ENCODE measurements around the gene CDH19. TPM values are rescaled to one million over a fixed set of nuclear protein-coding genes. Genes with fewer than 3 reads are reported as not detected.
A peak's percentile ranks its signal among the peaks of the same experiment; 100 is the strongest.
"Not testable (repeated sequence)": the region's sequence is repeated elsewhere in the genome, so short reads cannot be mapped to it uniquely, and the experiment has no call there.

CDH19 gene
- total RNA-seq, 6 experiments from 2014 or later: 0.84 to 4.6 (median 1.9) TPM

- Histone ChIP-seq H3K27me3 (no peaks in the 10 kb centered on the region), H3K9me3 (no peaks in the 10 kb centered on the region), H3K36me3 (no peaks in the 10 kb centered on the region), H3K27ac (no peak overlapping the region), H3K4me3 (no peak overlapping the region), H3K4me1 (no peaks in the 10 kb centered on the region)
- DNase-seq: peak in 2 of 3 donors; percentile 48 to 49
- peak; percentile 57 to 83 (median 78) for ATAC-seq
- WGBS (ENCODE audit: insufficient coverage, low coverage, low lambda C conversion rate, missing lambda C conversion rate): 21% methylated on average over 3 of the region's 3 CpGs
- intact Hi-C loops (cut with DNase I): no loop called here
- TF ChIP-seq CTCF (IDR thresholded peaks at IDR 0.05) (peak; percentile 23 to 45 (median 39)), POLR2A (IDR thresholded peaks at IDR 0.05) (no peak)
Observed at GRCh38 chr18:66495844-66496243, 108.0 kb downstream of the CDH19 start.

GRCh38 chr18:66473882-66474281, 130.0 kb downstream of the CDH19 start:
- ATAC-seq (no peak), DNase-seq (no peak)
- H3K4me3 ChIP-seq: no peak overlapping the region
- no peak overlapping the region for H3K27ac ChIP-seq
- H3K9me3 ChIP-seq: no peaks in the 10 kb centered on the region
- no peaks in the 10 kb centered on the region for H3K36me3 ChIP-seq
- WGBS (ENCODE audit: insufficient coverage, low coverage, low lambda C conversion rate, missing lambda C conversion rate): 45% methylated on average over 3 of the region's 3 CpGs
- intact Hi-C loops (cut with DNase I): no loop called here
- no peak for TF ChIP-seq CTCF (IDR thresholded peaks at IDR 0.05)
- no peak for TF ChIP-seq POLR2A (IDR thresholded peaks at IDR 0.05)
- H3K4me1 ChIP-seq: no peaks in the 10 kb centered on the region
- no peaks in the 10 kb centered on the region for H3K27me3 ChIP-seq

GRCh38 chr18:66466184-66466583, 137.7 kb downstream of the CDH19 start:
- intact Hi-C loops (cut with DNase I); H3K36me3 ChIP-seq; H3K27me3 ChIP-seq; H3K4me3 ChIP-seq; DNase-seq; ATAC-seq; H3K27ac ChIP-seq; H3K9me3 ChIP-seq; H3K4me1 ChIP-seq: not testable (repeated sequence)
- 50% methylated on average over 5 of the region's 5 CpGs for WGBS (ENCODE audit: insufficient coverage, low coverage, low lambda C conversion rate, missing lambda C conversion rate)

- Histone ChIP-seq H3K4me3 (no peak overlapping the region), H3K9me3 (no peaks in the 10 kb centered on the region), H3K36me3 (no peaks in the 10 kb centered on the region), H3K27ac (no peak overlapping the region), H3K27me3 (no peaks in the 10 kb centered on the region), H3K4me1 (no peaks in the 10 kb centered on the region)
- WGBS (ENCODE audit: insufficient coverage, low coverage, low lambda C conversion rate, missing lambda C conversion rate): 30% methylated on average over 3 of the region's 3 CpGs
- ATAC-seq (no peak), DNase-seq (no peak)
- intact Hi-C loops (cut with DNase I): no loop called here
- TF ChIP-seq POLR2A (IDR thresholded peaks at IDR 0.05) (no peak), CTCF (IDR thresholded peaks at IDR 0.05) (no peak)
Observed at GRCh38 chr18:66461344-66461743, 142.5 kb downstream of the CDH19 start.

GRCh38 chr18:66457245-66457644, 146.6 kb downstream of the CDH19 start:
- DNase-seq: no peak
- intact Hi-C loops (cut with DNase I): no loop called here
- WGBS (ENCODE audit: insufficient coverage, low coverage, low lambda C conversion rate, missing lambda C conversion rate): 20% methylated on average over 1 of the region's 1 CpG

More at GRCh38 chr18:66457245-66457644, 146.6 kb downstream of the CDH19 start:
- Histone ChIP-seq H3K27me3 (no peaks in the 10 kb centered on the region), H3K27ac (no peak overlapping the region), H3K36me3 (no peaks in the 10 kb centered on the region), H3K9me3 (no peaks in the 10 kb centered on the region), H3K4me1 (no peaks in the 10 kb centered on the region), H3K4me3 (no peak overlapping the region)
- no peak for TF ChIP-seq POLR2A (IDR thresholded peaks at IDR 0.05)
- TF ChIP-seq CTCF (IDR thresholded peaks at IDR 0.05): no peak
- no peak for ATAC-seq
